ENCODE data around the gene CCNB1IP1.

DNA sequence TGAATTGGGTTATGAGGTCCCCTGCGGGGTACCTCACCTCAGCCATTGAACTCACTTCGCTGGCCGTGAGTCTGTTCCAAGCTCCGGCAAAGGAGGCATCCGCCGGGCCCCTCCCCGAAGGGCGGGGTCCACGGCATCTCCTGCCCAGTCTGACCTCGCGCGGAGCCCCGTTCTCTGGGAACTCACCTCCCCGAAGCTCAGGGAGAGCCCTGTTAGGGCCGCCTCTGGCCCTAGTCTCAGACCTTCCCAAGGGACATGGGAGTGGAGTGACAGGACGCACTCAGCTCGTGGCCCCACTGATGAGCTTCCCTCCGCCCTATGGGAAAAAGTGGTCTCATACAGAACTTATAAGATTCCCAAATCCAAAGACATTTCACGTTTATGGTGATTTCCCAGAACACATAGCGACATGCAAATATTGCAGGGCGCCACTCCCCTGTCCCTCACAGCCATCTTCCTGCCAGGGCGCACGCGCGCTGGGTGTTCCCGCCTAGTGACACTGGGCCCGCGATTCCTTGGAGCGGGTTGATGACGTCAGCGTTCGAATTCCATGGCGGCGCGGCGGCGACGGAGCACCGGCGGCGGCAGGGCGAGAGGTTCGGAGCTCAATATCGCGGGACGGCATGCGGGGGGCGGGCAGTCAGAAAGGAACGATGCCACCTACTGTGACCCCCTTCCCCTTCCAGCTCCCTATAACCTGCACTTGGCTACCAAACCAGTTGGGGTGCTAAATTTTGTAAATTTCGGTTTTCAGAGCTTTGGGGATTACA, 10.2 kb upstream of the CCNB1IP1 start, which contains the start of gene PARP2:
- TF ChIP-seq, protein P1, sequence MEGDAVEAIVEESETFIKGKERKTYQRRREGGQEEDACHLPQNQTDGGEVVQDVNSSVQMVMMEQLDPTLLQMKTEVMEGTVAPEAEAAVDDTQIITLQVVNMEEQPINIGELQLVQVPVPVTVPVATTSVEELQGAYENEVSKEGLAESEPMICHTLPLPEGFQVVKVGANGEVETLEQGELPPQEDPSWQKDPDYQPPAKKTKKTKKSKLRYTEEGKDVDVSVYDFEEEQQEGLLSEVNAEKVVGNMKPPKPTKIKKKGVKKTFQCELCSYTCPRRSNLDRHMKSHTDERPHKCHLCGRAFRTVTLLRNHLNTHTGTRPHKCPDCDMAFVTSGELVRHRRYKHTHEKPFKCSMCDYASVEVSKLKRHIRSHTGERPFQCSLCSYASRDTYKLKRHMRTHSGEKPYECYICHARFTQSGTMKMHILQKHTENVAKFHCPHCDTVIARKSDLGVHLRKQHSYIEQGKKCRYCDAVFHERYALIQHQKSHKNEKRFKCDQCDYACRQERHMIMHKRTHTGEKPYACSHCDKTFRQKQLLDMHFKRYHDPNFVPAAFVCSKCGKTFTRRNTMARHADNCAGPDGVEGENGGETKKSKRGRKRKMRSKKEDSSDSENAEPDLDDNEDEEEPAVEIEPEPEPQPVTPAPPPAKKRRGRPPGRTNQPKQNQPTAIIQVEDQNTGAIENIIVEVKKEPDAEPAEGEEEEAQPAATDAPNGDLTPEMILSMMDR (IDR thresholded peaks at IDR 0.05) = no peak
- TF ChIP-seq ZFX (IDR thresholded peaks at IDR 0.05; ENCODE audit: borderline replicate concordance) = no peak

Measured in 22Rv1 (cell line).